GM10266 (cell line): ENCODE data around the gene RASD2.

Experiments
- DNase-seq: peaks from one replicate; pipeline ENCODE4 v3.0.0; 2012; ENCODE audit errors: extremely low spot score
- TF ChIP-seq, protein P1 (sequence below): IDR thresholded peaks from 2 replicates; pipeline ENCODE4 v1.5.1; 2012; ENCODE audit warnings: mild to moderate bottlenecking, low read depth; ENCODE audit not compliant: control insufficient read depth, insufficient read depth; ENCODE audit errors: missing control alignments

The RASD2 gene

GRCh38 chr22:35586771-35587170 lies 46.1 kb downstream of the RASD2 start:
- DNase-seq: no peak
- TF ChIP-seq, protein P1, sequence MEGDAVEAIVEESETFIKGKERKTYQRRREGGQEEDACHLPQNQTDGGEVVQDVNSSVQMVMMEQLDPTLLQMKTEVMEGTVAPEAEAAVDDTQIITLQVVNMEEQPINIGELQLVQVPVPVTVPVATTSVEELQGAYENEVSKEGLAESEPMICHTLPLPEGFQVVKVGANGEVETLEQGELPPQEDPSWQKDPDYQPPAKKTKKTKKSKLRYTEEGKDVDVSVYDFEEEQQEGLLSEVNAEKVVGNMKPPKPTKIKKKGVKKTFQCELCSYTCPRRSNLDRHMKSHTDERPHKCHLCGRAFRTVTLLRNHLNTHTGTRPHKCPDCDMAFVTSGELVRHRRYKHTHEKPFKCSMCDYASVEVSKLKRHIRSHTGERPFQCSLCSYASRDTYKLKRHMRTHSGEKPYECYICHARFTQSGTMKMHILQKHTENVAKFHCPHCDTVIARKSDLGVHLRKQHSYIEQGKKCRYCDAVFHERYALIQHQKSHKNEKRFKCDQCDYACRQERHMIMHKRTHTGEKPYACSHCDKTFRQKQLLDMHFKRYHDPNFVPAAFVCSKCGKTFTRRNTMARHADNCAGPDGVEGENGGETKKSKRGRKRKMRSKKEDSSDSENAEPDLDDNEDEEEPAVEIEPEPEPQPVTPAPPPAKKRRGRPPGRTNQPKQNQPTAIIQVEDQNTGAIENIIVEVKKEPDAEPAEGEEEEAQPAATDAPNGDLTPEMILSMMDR: no peak

- no peak for DNase-seq
- TF ChIP-seq, protein P1: no peak
Measured at GRCh38 chr22:35587447-35587870, 46.8 kb downstream of the RASD2 start.

DNA sequence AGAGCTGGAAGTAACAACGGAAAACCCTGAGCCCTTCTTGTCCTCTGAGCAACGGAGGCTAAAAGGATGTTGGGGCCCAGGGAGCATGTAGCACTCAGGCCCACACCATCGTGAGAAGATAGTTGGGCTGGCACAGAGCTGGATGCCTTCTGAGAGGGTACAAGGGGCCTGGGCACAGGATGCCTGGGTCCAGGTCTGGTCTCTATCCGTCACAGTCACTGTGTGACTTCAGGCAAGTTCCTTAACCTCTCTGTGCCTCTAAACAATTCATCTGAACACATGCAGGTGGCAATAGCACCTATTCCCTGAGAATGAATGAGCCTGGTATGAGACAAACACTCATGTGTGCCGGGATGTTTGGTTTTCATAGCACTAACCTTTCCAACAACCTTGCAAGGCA lies 47.3 kb downstream of the RASD2 start:
- TF ChIP-seq, protein P1: no peak
- no peak for DNase-seq

DNA sequence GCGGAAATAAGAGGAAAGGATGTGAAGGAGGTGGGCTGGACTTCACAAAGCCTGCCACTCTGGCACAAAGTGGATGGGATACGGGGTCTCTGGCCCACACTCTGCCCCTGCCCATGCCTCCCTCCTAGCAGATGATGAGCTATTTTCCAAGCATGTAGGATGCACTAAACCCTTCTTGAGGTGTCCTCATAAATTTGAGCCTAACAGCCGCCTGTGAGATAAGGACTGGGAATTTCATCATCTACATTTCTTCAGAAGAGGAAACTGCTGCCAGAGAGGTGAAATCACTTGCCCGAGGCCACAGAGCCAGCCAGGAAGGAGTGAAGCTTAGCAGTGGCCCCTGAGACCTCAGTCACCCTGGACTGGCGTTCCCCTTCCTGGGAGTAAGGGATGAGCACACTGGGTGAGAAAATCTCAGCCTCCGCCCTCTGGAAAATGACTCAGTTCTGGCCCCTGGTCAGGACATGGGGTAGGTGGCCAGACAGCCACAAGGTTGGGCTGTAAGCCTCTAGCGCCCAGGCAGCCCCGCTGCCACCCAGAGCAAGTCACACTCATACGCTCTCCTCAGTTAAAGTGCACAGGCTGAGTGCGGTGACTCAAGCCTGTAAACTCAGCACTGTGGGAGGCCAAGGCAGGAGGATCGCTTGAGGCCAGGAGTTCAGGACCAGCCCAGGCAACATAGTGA lies 48.6 kb downstream of the RASD2 start:
- TF ChIP-seq, protein P1: no peak
- no peak for DNase-seq

DNA sequence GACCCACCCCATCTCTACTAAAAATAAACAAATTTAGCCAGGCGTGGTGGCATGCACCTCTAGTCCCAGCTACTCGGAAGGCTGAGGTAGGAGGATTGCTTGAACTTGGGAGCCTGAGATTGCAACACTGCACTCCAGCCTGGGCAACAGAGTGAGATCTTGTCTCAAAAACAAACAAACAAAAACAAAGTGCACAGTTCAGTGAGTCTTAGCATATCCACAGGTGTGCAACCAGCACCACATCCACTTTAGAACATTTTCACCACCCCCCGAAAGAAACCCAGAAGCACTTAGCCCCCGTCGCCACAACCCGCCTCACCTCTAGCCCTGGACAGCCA lies 49.1 kb downstream of the RASD2 start:
- TF ChIP-seq, protein P1: no peak
- DNase-seq: no peak

DNA sequence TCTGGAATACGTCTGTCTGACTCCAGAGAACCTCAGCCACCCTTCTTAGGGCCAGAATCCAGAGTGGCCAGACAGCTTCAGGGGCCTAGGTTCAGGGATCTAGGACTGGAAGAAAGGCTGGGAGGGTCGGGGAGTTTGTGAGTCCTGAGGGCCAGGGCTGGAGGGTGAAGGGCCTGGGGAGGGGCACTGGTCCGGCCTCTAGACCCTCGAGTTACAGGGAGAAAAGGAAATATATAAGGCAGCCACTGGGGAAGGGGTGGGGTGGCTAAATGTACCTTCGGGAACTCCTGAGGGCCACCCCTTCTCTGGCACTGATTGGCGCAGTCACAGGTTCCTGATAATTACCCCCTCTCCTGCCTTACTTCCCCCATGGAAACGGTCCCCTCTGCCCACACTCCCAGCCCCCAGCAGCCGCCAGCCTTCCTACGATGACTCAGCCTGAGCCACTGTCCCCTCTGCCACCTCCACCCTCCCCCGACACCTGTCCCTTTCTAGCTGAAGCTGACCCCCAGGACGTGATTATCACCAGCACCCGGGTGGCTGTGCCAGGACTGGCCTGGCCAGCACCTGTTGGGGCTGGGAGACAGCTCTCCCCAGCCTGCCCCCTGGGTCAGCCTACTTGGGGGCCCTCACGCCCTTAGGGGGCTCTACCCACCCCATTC lies 50.1 kb downstream of the RASD2 start:
- TF ChIP-seq, protein P1: no peak
- no peak for DNase-seq

GRCh38 chr22:35591714-35592417 lies 51.2 kb downstream of the RASD2 start:
- TF ChIP-seq, protein P1: no peak
- DNase-seq: no peak
